Gastroesophageal sphincter (tissue), 4 donors: ENCODE results near the gene IER2. TPM values are rescaled to one million over a fixed set of nuclear protein-coding genes. Genes with fewer than 3 reads are reported as not detected.

ENCODE experiments used
- ATAC-seq: fragments of 150-250 bp; one replicate; pipeline ENCODE4 v1.9.1; 2016; ENCODE audit warnings: mild to moderate bottlenecking, moderate library complexity
- H3K27ac ChIP-seq, 4 donors: fragments of 200-600 bp; sonication (generic) in 3 of 4; 1 replicate in 3 of 4; 2 replicates in 1 of 4; pipeline ENCODE4 v1.5.1; 2016 to 2019
- H3K27me3 ChIP-seq: fragments of 200-600 bp; sonication (generic); one replicate; pipeline ENCODE4 v1.5.1; 2019
- H3K36me3 ChIP-seq, 2 donors: fragments of 200-600 bp; sonication (generic); one replicate each; pipeline ENCODE4 v1.5.1; 2019; ENCODE audit warnings: control low read depth in 1 of 2
- H3K4me1 ChIP-seq, 3 donors: fragments of 200-600 bp; sonication (generic); 1 replicate in 2 of 3; 2 replicates in 1 of 3; pipeline ENCODE4 v1.5.1; 2016 to 2019; ENCODE audit warnings: control low read depth in 2 of 3
- H3K4me3 ChIP-seq, 2 donors: fragments of 200-600 bp; sonication (generic); one replicate each; pipeline ENCODE4 v1.5.1; 2019; ENCODE audit warnings: mild to moderate bottlenecking in 1 of 2, moderate library complexity in 1 of 2
- H3K9me3 ChIP-seq, 3 donors: fragments of 200-600 bp; sonication (generic); one replicate each; pipeline ENCODE4 v1.5.1; 2017 to 2019; ENCODE audit warnings: control low read depth in 2 of 3
- EP300 ChIP-seq: sonication (generic); formaldehyde crosslinking; IDR thresholded peaks from one replicate; pipeline ENCODE4 v1.6.1; 2017; ENCODE audit warnings: antibody characterized with exemption, mild to moderate bottlenecking
- POLR2A ChIP-seq, 2 donors: fragments of 450-650 bp; IDR thresholded peaks; one replicate each; pipeline ENCODE4 v1.6.1; 2017; ENCODE audit warnings: antibody characterized with exemption in 2 of 2, mild to moderate bottlenecking in 2 of 2, moderate library complexity in 1 of 2
- POLR2AphosphoS5 ChIP-seq: sonication (generic); formaldehyde crosslinking; IDR thresholded peaks from one replicate; pipeline ENCODE4 v1.6.1; 2017; ENCODE audit warnings: antibody characterized with exemption
- WGBS, 2 donors: methylation state at CpG; one replicate each; pipeline ENCODE4 v1.1.5; 2018; ENCODE audit warnings: low coverage in 1 of 2; 5-methylcytosine and 5-hydroxymethylcytosine counted together
- total RNA-seq, 4 donors: library from RNA; depleted of rRNA; stranded (reverse); fragments of >200 nt; gene quantifications; one replicate each; pipeline ENCODE4 v1.1.0, GENCODE V29; 2016
- TF ChIP-seq, protein P1 (sequence below), 4 experiments: fragments of 200-600 bp in 2 of 4; fragments of 450-650 bp in 2 of 4; sonication (generic) in 1 of 4; IDR thresholded peaks; one replicate each; pipeline ENCODE4 v1.5.1; 2017 to 2019; ENCODE audit warnings: antibody characterized with exemption in 4 of 4, mild to moderate bottlenecking in 2 of 4, moderate library complexity in 2 of 4

Gene IER2
- total RNA-seq, 4 donors from 2014 or later, result 33.8 to 62.1 (median 48.0) TPM

DNA sequence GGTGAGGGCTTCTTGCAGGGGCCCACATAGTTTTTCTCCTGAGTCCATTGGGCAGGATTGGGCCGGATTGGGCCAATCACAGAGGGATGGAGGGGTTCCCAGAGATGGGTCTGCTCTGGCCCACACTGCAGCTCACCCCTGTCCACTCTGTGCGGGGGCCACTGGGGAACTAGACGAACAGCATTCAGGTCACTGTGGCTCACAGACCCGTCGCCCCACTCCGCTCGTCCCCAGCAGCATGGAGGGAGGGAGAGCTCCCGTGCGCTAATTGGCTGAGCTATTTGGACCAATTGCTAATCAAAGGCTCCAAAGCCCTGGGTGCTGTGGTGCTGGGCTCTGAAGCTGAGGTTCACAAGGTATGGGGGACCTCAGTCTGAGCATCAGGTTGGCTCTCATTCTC lies 20.8 kb upstream of the IER2 start:
- Histone ChIP-seq H3K9me3 (no peaks in the 10 kb centered on the region), H3K4me3 (no peak overlapping the region), H3K27ac (no peak overlapping the region), H3K4me1 (peaks cover 0 to 15% (median 0%) of the 10 kb centered on the region in 3 donors), H3K36me3 (peaks cover 0 to 12% of the 10 kb centered on the region in 2 donors), H3K27me3 (no peaks in the 10 kb centered on the region)
- no peak for TF ChIP-seq POLR2A (IDR thresholded peaks at IDR 0.05)
- TF ChIP-seq EP300, result no peak
- TF ChIP-seq POLR2AphosphoS5, result no peak
- TF ChIP-seq, protein P1, sequence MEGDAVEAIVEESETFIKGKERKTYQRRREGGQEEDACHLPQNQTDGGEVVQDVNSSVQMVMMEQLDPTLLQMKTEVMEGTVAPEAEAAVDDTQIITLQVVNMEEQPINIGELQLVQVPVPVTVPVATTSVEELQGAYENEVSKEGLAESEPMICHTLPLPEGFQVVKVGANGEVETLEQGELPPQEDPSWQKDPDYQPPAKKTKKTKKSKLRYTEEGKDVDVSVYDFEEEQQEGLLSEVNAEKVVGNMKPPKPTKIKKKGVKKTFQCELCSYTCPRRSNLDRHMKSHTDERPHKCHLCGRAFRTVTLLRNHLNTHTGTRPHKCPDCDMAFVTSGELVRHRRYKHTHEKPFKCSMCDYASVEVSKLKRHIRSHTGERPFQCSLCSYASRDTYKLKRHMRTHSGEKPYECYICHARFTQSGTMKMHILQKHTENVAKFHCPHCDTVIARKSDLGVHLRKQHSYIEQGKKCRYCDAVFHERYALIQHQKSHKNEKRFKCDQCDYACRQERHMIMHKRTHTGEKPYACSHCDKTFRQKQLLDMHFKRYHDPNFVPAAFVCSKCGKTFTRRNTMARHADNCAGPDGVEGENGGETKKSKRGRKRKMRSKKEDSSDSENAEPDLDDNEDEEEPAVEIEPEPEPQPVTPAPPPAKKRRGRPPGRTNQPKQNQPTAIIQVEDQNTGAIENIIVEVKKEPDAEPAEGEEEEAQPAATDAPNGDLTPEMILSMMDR (IDR thresholded peaks at IDR 0.05), result no peak
- no peak for ATAC-seq
- WGBS, 2 donors, result no CpG with 5 or more reads among the region's 9 CpGs

DNA sequence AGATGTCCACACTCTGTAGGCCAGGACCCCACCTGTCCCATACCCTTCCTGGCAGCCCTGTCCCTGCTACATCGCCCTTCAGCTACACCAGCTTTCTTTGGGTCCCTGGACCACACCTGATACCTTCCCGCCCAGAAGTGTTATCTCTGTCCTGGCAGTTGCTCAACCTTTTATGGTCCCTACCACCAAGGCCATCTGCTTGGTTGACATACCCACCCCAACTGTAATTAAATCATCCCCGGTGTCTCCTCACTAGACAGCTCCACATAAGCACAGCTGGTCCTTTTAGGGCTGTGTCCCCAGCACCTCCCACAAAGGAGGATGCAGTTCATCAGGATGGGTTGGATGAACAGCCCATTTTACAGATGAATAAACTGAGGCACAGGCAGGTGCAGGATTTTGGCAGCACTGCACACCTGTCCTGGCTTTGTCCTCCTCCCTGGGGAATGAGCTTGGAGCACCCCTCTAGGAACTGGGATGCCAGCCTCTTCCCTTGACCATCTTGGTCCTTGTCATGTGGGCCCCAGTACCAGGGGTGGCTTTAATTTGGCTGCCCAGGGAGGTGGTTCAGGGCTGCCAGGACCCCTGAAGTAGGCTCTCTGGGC lies 19.2 kb upstream of the IER2 start:
- peaks cover 0 to 18% of the 10 kb centered on the region in 2 donors for H3K36me3 ChIP-seq
- no peaks in the 10 kb centered on the region for H3K27me3 ChIP-seq
- H3K4me3 ChIP-seq, result no peak overlapping the region
- no peaks in the 10 kb centered on the region for H3K9me3 ChIP-seq
- ATAC-seq, result no peak
- no peak for TF ChIP-seq EP300
- TF ChIP-seq POLR2AphosphoS5, result no peak
- no peak for TF ChIP-seq POLR2A (IDR thresholded peaks at IDR 0.05)
- TF ChIP-seq, protein P1 (IDR thresholded peaks at IDR 0.05), result no peak
- no peak overlapping the region for H3K27ac ChIP-seq
- 84 to 95% methylated on average over 3 of the region's 3 CpGs for WGBS, 2 donors
- H3K4me1 ChIP-seq, result peaks cover 0 to 26% (median 0%) of the 10 kb centered on the region in 3 donors

DNA sequence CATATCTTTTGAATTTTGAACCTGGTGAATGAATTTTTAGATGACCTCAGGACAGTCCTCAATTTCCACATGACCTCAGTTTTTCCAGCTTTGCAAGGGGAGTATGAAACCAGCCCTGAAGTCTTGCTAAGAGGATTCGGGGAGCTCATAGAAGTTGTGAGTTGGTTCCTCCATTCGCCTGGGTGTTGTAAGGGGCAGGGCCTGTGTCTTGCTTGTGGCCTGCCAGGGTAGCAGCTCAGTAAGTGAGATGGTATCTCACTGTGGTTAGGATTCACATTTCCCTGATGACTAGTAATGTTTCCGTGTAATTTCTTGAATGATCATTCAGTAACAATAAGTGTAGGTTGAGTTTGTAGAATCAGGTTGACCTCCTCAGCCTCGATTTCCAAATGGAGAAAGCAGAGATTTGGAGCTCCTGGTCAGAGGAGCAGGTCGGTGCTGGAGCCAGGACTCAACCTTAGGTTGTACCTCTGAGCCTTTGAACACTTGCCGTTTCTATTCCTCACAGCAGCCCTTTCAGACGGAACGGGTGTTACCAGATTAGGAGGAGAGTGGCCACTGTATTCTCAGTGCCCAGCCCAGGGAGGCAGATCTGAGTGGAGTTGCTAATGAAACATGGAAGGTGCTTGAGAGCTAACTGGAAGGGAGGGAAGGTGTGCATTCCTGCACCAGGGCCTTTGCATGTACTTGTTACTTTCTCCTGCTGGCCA lies 17.6 kb upstream of the IER2 start:
- Histone ChIP-seq H3K9me3 (no peaks in the 10 kb centered on the region), H3K4me1 (peaks cover 0 to 26% (median 0%) of the 10 kb centered on the region in 3 donors), H3K27ac (peak overlapping the region in 1 of 4 donors; percentile 56), H3K27me3 (no peaks in the 10 kb centered on the region), H3K36me3 (peaks cover 0 to 26% of the 10 kb centered on the region in 2 donors), H3K4me3 (no peak overlapping the region)
- no peak for ATAC-seq
- 77 to 79% methylated on average over 5 to 8 of the region's 8 CpGs for WGBS, 2 donors
- TF ChIP-seq POLR2A (IDR thresholded peaks at IDR 0.05), result no peak
- no peak for TF ChIP-seq EP300
- TF ChIP-seq, protein P1 (IDR thresholded peaks at IDR 0.05), result no peak
- no peak for TF ChIP-seq POLR2AphosphoS5

- 54 to 67% methylated on average over 7 to 11 of the region's 12 CpGs for WGBS, 2 donors
- Histone ChIP-seq H3K9me3 (no peaks in the 10 kb centered on the region), H3K36me3 (peaks cover 0 to 33% of the 10 kb centered on the region in 2 donors), H3K4me3 (no peak overlapping the region), H3K4me1 (peaks cover 0 to 26% (median 0%) of the 10 kb centered on the region in 3 donors), H3K27ac (peak overlapping the region in 1 of 4 donors; percentile 56), H3K27me3 (no peaks in the 10 kb centered on the region)
- TF ChIP-seq, protein P1 (IDR thresholded peaks at IDR 0.05), result no peak
- no peak for TF ChIP-seq POLR2A (IDR thresholded peaks at IDR 0.05)
- no peak for ATAC-seq
Observed at GRCh38 chr19:13133241-13133870, 16.9 kb upstream of the IER2 start.
